Spinal cord (tissue), 10 donors: Measurements from ENCODE around the gene TANGO2. TPM values are rescaled to one million over a fixed set of nuclear protein-coding genes. Genes with fewer than 3 reads are reported as not detected.

Experiments used
- DNase-seq, 6 donors: peaks; one replicate each; pipeline versions ENCODE4 v3.0.0 to v3.0.0-alpha.2; 2013 to 2015; ENCODE audit warnings: low spot score in 6 of 6, low read depth in 4 of 6
- H3K27ac ChIP-seq: one replicate; pipeline ENCODE4 v1.5.1; 2013; ENCODE audit warnings: low read depth, low read length, control low read depth
- H3K27me3 ChIP-seq: one replicate; pipeline ENCODE4 v1.6.1; 2013; ENCODE audit warnings: low read length; ENCODE audit not compliant: control insufficient read depth, insufficient read depth
- H3K36me3 ChIP-seq: one replicate; pipeline ENCODE4 v1.6.1; 2013; ENCODE audit warnings: low read length; ENCODE audit not compliant: control insufficient read depth, insufficient read depth
- H3K4me1 ChIP-seq: one replicate; pipeline ENCODE4 v1.6.1; 2013; ENCODE audit warnings: low read length; ENCODE audit not compliant: control insufficient read depth, insufficient read depth
- H3K4me3 ChIP-seq: one replicate; pipeline ENCODE4 v1.5.1; 2013; ENCODE audit warnings: low read depth, low read length, control low read depth
- H3K9me3 ChIP-seq: one replicate; pipeline ENCODE4 v1.6.1; 2013; ENCODE audit warnings: low read length; ENCODE audit not compliant: control insufficient read depth, insufficient read depth
- WGBS: methylation state at CpG from one replicate; pipeline ENCODE4 v1.1.5; 2013; ENCODE audit warnings: missing lambda C conversion rate; ENCODE audit not compliant: insufficient coverage; 5-methylcytosine and 5-hydroxymethylcytosine counted together
- polyA plus RNA-seq, 2 donors: library from polyadenylated mRNA; unstranded; fragments of 120-200 nt; gene quantifications; one replicate each; pipeline ENCODE4 v1.2.1, GENCODE V29; 2013; ENCODE audit not compliant: insufficient read length in 2 of 2
- total RNA-seq, 2 donors: library from RNA; depleted of rRNA in 1 of 2; stranded (reverse); fragments of 120-200 nt in 1 of 2; fragments of >200 nt in 1 of 2; gene quantifications; one replicate each; pipeline versions ENCODE4 v1.2.3 to v1.2.4, GENCODE V29; 2013 to 2014
- donor health status: healthy.

The TANGO2 gene
- total and polyA plus RNA-seq, 4 donors = 17.9 to 32.6 (median 23.3) TPM

DNA sequence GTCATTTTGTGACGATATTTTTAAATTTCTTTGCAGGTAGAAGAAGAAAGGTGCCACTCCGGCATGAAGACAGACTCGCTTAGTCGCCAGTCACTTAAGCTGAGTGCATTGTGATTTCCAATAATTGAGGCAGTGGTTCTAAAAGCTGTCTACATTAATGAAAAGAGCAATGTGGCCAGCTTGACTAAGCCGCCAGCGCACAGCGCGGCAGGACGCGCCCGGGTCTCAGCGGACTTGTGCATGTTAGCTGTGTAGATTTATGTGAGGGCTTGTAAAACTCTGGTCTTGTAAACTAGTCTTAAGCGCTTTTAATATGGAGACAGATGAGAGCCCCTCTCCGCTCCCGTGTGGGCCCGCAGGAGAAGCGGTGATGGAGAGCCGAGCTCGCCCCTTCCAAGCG lies 64.7 kb downstream of the TANGO2 start:
- no peak for DNase-seq
- no peak overlapping the region for H3K4me3 ChIP-seq
- H3K27ac ChIP-seq = no peak overlapping the region
- peaks cover 40% of the 10 kb centered on the region for H3K4me1 ChIP-seq
- no peaks in the 10 kb centered on the region for H3K9me3 ChIP-seq
- whole genome bisulfite sequencing = 97% methylated on average over 13 of the region's 20 CpGs
- H3K36me3 ChIP-seq = peaks cover 66% of the 10 kb centered on the region
- no peaks in the 10 kb centered on the region for H3K27me3 ChIP-seq

DNA sequence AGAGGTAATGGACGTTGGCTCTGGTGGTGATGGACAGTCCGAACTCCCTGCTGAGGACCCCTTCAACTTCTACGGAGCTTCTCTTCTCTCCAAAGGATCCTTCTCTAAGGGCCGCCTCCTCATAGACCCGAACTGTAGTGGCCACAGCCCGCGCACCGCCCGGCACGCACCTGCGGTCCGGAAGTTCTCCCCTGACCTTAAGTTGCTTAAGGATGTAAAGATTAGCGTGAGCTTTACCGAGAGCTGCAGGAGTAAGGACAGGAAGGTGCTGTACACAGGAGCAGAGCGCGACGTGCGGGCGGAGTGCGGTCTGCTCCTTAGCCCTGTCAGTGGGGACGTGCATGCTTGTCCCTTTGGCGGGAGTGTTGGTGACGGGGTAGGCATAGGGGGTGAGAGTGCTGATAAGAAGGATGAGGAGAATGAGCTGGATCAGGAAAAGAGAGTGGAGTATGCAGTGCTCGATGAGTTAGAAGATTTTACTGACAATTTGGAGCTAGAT lies 65.2 kb downstream of the TANGO2 start:
- peaks cover 71% of the 10 kb centered on the region for H3K36me3 ChIP-seq
- H3K4me3 ChIP-seq = no peak overlapping the region
- H3K4me1 ChIP-seq = peaks cover 36% of the 10 kb centered on the region
- H3K27me3 ChIP-seq = no peaks in the 10 kb centered on the region
- 95% methylated on average over 22 of the region's 24 CpGs for WGBS
- H3K27ac ChIP-seq = no peak overlapping the region
- no peak for DNase-seq
- no peaks in the 10 kb centered on the region for H3K9me3 ChIP-seq

DNA sequence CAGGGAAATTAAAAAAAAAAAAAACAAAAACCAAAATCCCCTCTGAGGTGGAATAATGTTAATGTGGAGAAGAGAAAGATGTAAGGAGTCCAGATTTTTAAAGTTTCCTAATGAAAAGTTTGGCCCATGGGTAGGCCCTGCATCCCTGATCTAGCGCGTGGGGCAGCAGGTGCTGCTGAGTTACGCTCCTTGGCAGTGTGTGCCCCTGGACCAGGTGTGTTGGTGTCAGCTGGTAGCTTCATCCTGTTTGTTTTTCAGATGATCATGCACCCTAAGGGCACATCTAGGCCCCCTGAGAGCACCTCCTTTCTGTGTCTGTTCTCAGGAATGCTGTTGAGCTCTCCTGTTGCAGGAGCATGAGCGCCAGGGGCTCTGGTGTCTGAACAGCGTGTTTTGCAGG lies 65.9 kb downstream of the TANGO2 start:
- 95% methylated on average over 5 of the region's 5 CpGs for WGBS
- no peak for DNase-seq

GRCh38 chr22:20087319-20088262 lies 66.7 kb downstream of the TANGO2 start:
- Histone ChIP-seq H3K36me3 (peaks cover 82% of the 10 kb centered on the region), H3K9me3 (no peaks in the 10 kb centered on the region), H3K4me1 (peaks cover 21% of the 10 kb centered on the region), H3K27ac (no peak overlapping the region), H3K4me3 (no peak overlapping the region), H3K27me3 (no peaks in the 10 kb centered on the region)
- WGBS = 91% methylated on average over 14 of the region's 14 CpGs
- no peak for DNase-seq

More for the DNA sequence above, 65.9 kb downstream of the TANGO2 start:
- Histone ChIP-seq H3K4me3 (no peak overlapping the region), H3K9me3 (no peaks in the 10 kb centered on the region), H3K4me1 (peaks cover 30% of the 10 kb centered on the region), H3K36me3 (peaks cover 77% of the 10 kb centered on the region), H3K27me3 (no peaks in the 10 kb centered on the region), H3K27ac (no peak overlapping the region)

DNA sequence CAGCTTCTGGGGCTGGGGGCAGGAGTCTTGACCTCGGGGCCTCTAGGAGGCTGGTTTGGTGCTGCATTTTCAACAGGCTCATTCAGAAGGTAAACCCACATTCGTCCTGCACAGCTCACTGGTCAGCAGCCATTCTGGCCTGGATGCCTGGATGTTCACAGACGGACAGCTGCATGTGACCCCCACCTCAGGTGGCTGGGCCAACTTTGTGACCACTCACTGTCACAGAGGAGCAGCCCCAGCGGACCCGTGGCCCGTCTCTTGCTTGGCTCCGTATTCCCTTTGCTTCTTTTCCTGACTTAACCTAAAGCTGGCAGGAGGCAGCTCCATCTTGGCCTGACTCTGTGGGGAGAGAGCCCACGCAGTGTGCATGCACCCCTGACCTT lies 67.3 kb downstream of the TANGO2 start:
- Histone ChIP-seq H3K36me3 (peaks cover 83% of the 10 kb centered on the region), H3K4me3 (no peak overlapping the region), H3K4me1 (peaks cover 15% of the 10 kb centered on the region), H3K9me3 (no peaks in the 10 kb centered on the region), H3K27ac (no peak overlapping the region), H3K27me3 (no peaks in the 10 kb centered on the region)
- no peak for DNase-seq
- 97% methylated on average over 7 of the region's 8 CpGs for WGBS

DNA sequence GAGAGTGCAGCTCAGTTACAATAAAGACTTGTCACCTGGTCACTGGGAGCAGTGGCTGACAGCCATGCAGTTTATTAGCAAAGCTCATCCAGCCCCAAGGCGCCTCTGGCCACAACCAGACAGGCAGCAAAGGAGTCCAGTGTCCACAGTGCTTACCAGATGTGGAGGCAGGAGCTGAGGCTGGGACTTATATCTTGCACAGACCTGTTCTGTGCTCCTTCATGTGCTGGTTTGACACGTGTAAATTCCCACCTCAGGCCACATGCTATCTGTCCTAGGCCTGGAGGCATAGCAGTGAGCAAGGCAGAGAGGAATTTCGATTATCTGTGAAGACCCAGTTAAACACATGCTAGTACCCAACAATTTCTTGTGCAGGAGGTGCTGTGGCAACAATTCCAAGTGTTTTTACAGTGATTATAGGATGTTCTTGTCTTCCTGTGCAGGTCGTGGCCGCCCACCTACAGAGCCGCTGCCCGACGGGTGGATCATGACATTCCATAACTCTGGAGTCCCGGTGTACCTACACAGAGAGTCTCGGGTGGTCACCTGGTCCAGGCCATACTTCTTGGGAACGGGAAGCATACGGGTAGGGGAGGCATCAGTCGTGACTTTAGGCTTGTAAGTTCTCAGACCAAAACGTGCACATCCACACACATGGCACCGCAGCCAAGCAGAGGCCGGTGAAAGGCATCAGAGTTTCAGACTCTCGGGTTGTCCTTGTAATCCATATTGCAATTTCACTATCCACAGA lies 68.5 kb downstream of the TANGO2 start:
- peaks cover 95% of the 10 kb centered on the region for H3K36me3 ChIP-seq
- H3K27ac ChIP-seq = no peak overlapping the region
- DNase-seq = no peak
- H3K27me3 ChIP-seq = no peaks in the 10 kb centered on the region
- peaks cover 8% of the 10 kb centered on the region for H3K4me1 ChIP-seq
- H3K4me3 ChIP-seq = no peak overlapping the region
- H3K9me3 ChIP-seq = no peaks in the 10 kb centered on the region
- WGBS = 93% methylated on average over 15 of the region's 17 CpGs

GRCh38 chr22:20089977-20090729 lies 69.2 kb downstream of the TANGO2 start:
- Histone ChIP-seq H3K27me3 (no peaks in the 10 kb centered on the region), H3K4me3 (no peak overlapping the region), H3K27ac (no peak overlapping the region), H3K36me3 (peaks cover 96% of the 10 kb centered on the region), H3K4me1 (peaks cover under 1% of the 10 kb centered on the region), H3K9me3 (no peaks in the 10 kb centered on the region)
- no peak for DNase-seq
- 94% methylated on average over 10 of the region's 11 CpGs for WGBS

DNA sequence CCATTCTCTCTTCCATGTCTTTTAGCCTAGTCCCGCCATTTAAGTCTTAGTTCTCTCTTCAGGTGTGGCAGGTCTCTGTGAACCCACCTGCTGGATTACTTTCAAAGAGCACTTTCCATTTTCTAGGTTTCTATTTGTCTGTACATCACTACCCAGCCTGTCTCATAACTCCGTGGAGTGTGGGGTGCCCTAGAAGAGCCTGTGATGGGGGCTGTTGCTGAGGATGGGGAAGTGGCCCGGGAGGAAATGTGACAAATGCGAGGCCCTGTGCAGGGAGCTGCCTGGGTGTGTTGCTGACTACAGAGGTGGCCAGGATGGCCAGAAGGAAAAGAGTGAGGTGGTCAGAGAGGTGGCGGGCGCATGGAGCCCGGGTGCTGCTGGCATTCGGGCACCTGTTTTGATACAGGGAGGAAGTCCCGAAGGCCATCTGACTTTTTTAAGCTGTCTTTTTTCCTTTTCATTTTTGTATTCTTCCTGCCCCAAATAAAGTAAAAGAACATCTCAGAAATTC lies 69.9 kb downstream of the TANGO2 start:
- no peaks in the 10 kb centered on the region for H3K4me1 ChIP-seq
- H3K27ac ChIP-seq = no peak overlapping the region
- 95% methylated on average over 3 of the region's 9 CpGs for WGBS
- H3K9me3 ChIP-seq = no peaks in the 10 kb centered on the region
- no peaks in the 10 kb centered on the region for H3K27me3 ChIP-seq
- H3K4me3 ChIP-seq = no peak overlapping the region
- H3K36me3 ChIP-seq = peaks cover 98% of the 10 kb centered on the region
- DNase-seq = no peak
